T47D (cell line): ENCODE data around the gene LCA5L.
"Not testable (repeated sequence)": the region's sequence is repeated elsewhere in the genome, so short reads cannot be mapped to it uniquely, and the experiment has no call there.

Source experiments
- DNase-seq, 2 experiments: peaks; one replicate each; pipeline versions ENCODE4 v3.0.0 to v3.0.0-alpha.2; 2011 to 2012; ENCODE audit warnings: low read depth in 1 of 2, low spot score in 1 of 2
- JUND ChIP-seq: IDR thresholded peaks from 2 replicates; pipeline ENCODE4 v1.6.1; 2012; ENCODE audit warnings: low read depth
- in situ Hi-C: cut with HindIII; loops from 2 replicates; pipeline ENCODE4 v1.10.0; 2016; ENCODE audit warnings: low sequenced_read_pairs, low pct_unique_long_range_greater_than_20kb

LCA5L gene

GRCh38 chr21:39441502-39442475, 3.8 kb downstream of the LCA5L start:
- no peak for TF ChIP-seq JUND
- in situ Hi-C loops = no loop called here
- DNase-seq = peak; percentile 30 to 63

- DNase-seq = no peak
- TF ChIP-seq JUND = no peak
- in situ Hi-C loops = no loop called here
Measured at GRCh38 chr21:39439232-39439631, 6.3 kb downstream of the LCA5L start.

- in situ Hi-C loops = no loop called here
- no peak for TF ChIP-seq JUND
- no peak for DNase-seq
Measured at GRCh38 chr21:39434950-39435349, 10.6 kb downstream of the LCA5L start.

- DNase-seq = no peak
- in situ Hi-C loops = no loop called here
- no peak for TF ChIP-seq JUND
Measured at GRCh38 chr21:39430954-39431353, 14.6 kb downstream of the LCA5L start.

- in situ Hi-C loops = no loop called here
- no peak for TF ChIP-seq JUND
- DNase-seq = no peak
Measured at GRCh38 chr21:39430457-39430856, 15.1 kb downstream of the LCA5L start.

GRCh38 chr21:39430016-39430415, 15.6 kb downstream of the LCA5L start:
- no peak for TF ChIP-seq JUND
- in situ Hi-C loops = no loop called here
- no peak for DNase-seq

- DNase-seq = no peak
- no peak for TF ChIP-seq JUND
- in situ Hi-C loops = no loop called here
Measured at GRCh38 chr21:39429445-39429844, 16.1 kb downstream of the LCA5L start.

GRCh38 chr21:39422527-39423241, 22.9 kb downstream of the LCA5L start:
- DNase-seq = peak; percentile 10 to 62
- no peak for TF ChIP-seq JUND
- in situ Hi-C loops = no loop called here

GRCh38 chr21:39419204-39419603, 26.4 kb downstream of the LCA5L start:
- DNase-seq, in situ Hi-C loops: not testable (repeated sequence)

- DNase-seq = no peak
- in situ Hi-C loops = no loop called here
- TF ChIP-seq JUND = no peak
Measured at GRCh38 chr21:39406065-39406464, 39.5 kb downstream of the LCA5L start.

- TF ChIP-seq JUND = no peak
- in situ Hi-C loops = no loop called here
- no peak for DNase-seq
Measured at GRCh38 chr21:39400173-39400572, 45.4 kb downstream of the LCA5L start.

GRCh38 chr21:39397646-39398385, 47.8 kb downstream of the LCA5L start:
- no peak for TF ChIP-seq JUND
- in situ Hi-C loops = no loop called here
- DNase-seq = no peak
